HepG2 (cell line): ENCODE results near the gene AASS. TPM values are rescaled to one million over a fixed set of nuclear protein-coding genes. Genes with fewer than 3 reads are reported as not detected.
A peak's percentile ranks its signal among the peaks of the same experiment; 100 is the strongest.

Experiments
- ATAC-seq: fragments of 200-7000 bp; cut with Tn5 transposase; 3 replicates; pipeline ENCODE4 v1.9.1; 2020; ENCODE audit warnings: mild to moderate bottlenecking, moderate library complexity
- BruUV-seq: library from RNA; stranded (reverse); fragments of 400-500 nt; replicated peaks from 2 replicates; lab custom pipeline; 2021; lab: Mats Ljungman, UMichigan
- CTCF ChIA-PET: fragments of 300-600 bp; formaldehyde crosslinking; extraction: SDS; loops from one replicate; lab custom pipeline; 2021; ENCODE audit warnings: low total read pairs, inconsistent platforms, low intra/inter-chr PET ratio; lab: Yijun Ruan, JAX
- POLR2A ChIA-PET: fragments of 350-600 bp; sonication (Branson Sonifier 250); formaldehyde crosslinking; loops from one replicate; lab custom pipeline; 2020; ENCODE audit warnings: antibody characterized with exemption, inconsistent platforms; lab: Yijun Ruan, JAX
- DNase-seq: peaks from one replicate; pipeline ENCODE4 v3.0.0-alpha.2; 2015; ENCODE audit warnings: low spot score
- FAIRE-seq: peaks from 3 replicates; lab custom pipeline; 2011; peaks lifted over from hg19 to GRCh38; lab: Jason Lieb, UNC
- H2AFZ ChIP-seq: one replicate; pipeline ENCODE4 v1.6.1; 2011; ENCODE audit warnings: low read length, inconsistent platforms
- H3K27ac ChIP-seq: fragments of 300-600 bp; 3 replicates; pipeline ENCODE4 v1.8.0; 2011; ENCODE audit warnings: mixed run types, mild to moderate bottlenecking, mixed read lengths, low read length, inconsistent platforms; ENCODE audit not compliant: insufficient read depth; ENCODE audit errors: extremely low read length
- H3K27me3 ChIP-seq, 2 experiments: fragments of 200-600 bp in 1 of 2; 2 replicates in 1 of 2; 3 replicates in 1 of 2; pipeline versions ENCODE4 v1.6.0 to v1.8.0; 2011; ENCODE audit warnings: low read length in 2 of 2, mild to moderate bottlenecking in 2 of 2, moderate library complexity in 2 of 2, inconsistent platforms in 1 of 2; ENCODE audit not compliant: insufficient read depth in 2 of 2, control insufficient read depth in 1 of 2
- H3K36me3 ChIP-seq, 2 experiments: fragments of 200-600 bp in 1 of 2; replicated peaks in 1 of 2; 2 replicates in 1 of 2; 3 replicates in 1 of 2; pipeline versions ENCODE4 v1.5.1 to v1.8.0; 2011; ENCODE audit warnings: low read length in 2 of 2, inconsistent platforms in 1 of 2; ENCODE audit not compliant: insufficient read depth in 2 of 2, control insufficient read depth in 1 of 2
- H3K4me1 ChIP-seq: 2 replicates; pipeline ENCODE4 v1.5.1; 2012; ENCODE audit warnings: low read length, inconsistent platforms; ENCODE audit not compliant: insufficient read depth
- H3K4me2 ChIP-seq: 2 replicates; pipeline ENCODE4 v1.6.0; 2011; ENCODE audit warnings: low read depth, low read length, inconsistent platforms
- H3K4me3 ChIP-seq, 3 experiments: fragments of 200-600 bp in 1 of 3; sonication (generic), shearing (Covaris generic) in 1 of 3; replicated peaks in 1 of 3; 2 replicates each; pipeline ENCODE4 v1.5.1; 2011 to 2016; ENCODE audit warnings: low read length in 3 of 3, inconsistent platforms in 2 of 3, low read depth in 2 of 3, mild to moderate bottlenecking in 2 of 3, control low read depth in 1 of 3, mixed read lengths in 1 of 3; ENCODE audit not compliant: insufficient read depth in 1 of 3
- H3K79me2 ChIP-seq: one replicate; pipeline ENCODE4 v1.6.1; 2011; ENCODE audit warnings: low read length, inconsistent platforms; ENCODE audit not compliant: insufficient read depth
- H3K9ac ChIP-seq: 2 replicates; pipeline ENCODE4 v1.6.0; 2011; ENCODE audit warnings: mild to moderate bottlenecking, low read depth, low read length, inconsistent platforms; ENCODE audit not compliant: insufficient read depth
- H3K9me3 ChIP-seq: 2 replicates; pipeline ENCODE4 v1.5.1; 2012; ENCODE audit warnings: mild to moderate bottlenecking, low read length
- H4K20me1 ChIP-seq: 2 replicates; pipeline ENCODE4 v1.6.0; 2011; ENCODE audit warnings: inconsistent platforms, mild to moderate bottlenecking, low read length, moderate library complexity; ENCODE audit not compliant: insufficient read depth
- ZFY ChIP-seq: sonication (generic); formaldehyde crosslinking; IDR thresholded peaks from 2 replicates; pipeline ENCODE4 v1.4.0; 2020; ENCODE audit warnings: missing genetic modification reagents
- ZNF207 ChIP-seq: fragments of 450-650 bp; IDR thresholded peaks from 2 replicates; pipeline ENCODE4 v1.6.1; 2016; ENCODE audit warnings: antibody characterized with exemption, borderline replicate concordance
- ZNF484 ChIP-seq: sonication (generic); formaldehyde crosslinking; IDR thresholded peaks from 2 replicates; pipeline ENCODE4 v1.5.1; 2020; ENCODE audit warnings: mild to moderate bottlenecking, low read depth, missing genetic modification reagents, borderline replicate concordance
- ZNF749 ChIP-seq: sonication (generic); formaldehyde crosslinking; IDR thresholded peaks from 2 replicates; pipeline ENCODE4 v1.8.0; 2022; ENCODE audit warnings: mild to moderate bottlenecking, missing genetic modification reagents, moderate library complexity, borderline replicate concordance
- ZNF891 ChIP-seq: sonication (generic); formaldehyde crosslinking; IDR thresholded peaks from 2 replicates; pipeline ENCODE4 v1.5.0; 2020; ENCODE audit warnings: mild to moderate bottlenecking, missing genetic modification reagents
- WGBS: methylation state at CpG from one replicate; pipeline ENCODE4 v1.1.6; 2017; ENCODE audit warnings: low lambda C conversion rate; 5-methylcytosine and 5-hydroxymethylcytosine counted together
- in situ Hi-C: cut with HindIII; loops from 2 replicates; pipeline ENCODE4 v1.10.0; 2017; ENCODE audit warnings: low pct_unique_long_range_greater_than_20kb; ENCODE audit not compliant: extremely low pct_ligation_motif_present
- intact Hi-C: fragments of 100-400 bp; cut with micrococcal nuclease; formaldehyde crosslinking; loops from one replicate; pipeline ENCODE4 v1.10.0; 2022; ENCODE audit not compliant: unreplicated experiment
- polyA plus RNA-seq, 8 experiments: library from polyadenylated mRNA; depleted of rRNA in 3 of 8; stranded (reverse) in 7 of 8; unstranded in 1 of 8; fragments of >200 nt; fragmentation: Illumina TruSeq in 4 of 8; extraction: Trizol in 4 of 8; gene quantifications; 2 replicates each; pipeline versions ENCODE4 v1.2.1 to v1.2.3, GENCODE V29; 2011 to 2016; ENCODE audit warnings: low read depth in 4 of 8, missing spikeins in 1 of 8, mixed read lengths in 1 of 8; ENCODE audit not compliant: insufficient read depth in 1 of 8
- total RNA-seq, 5 experiments: library from RNA; depleted of rRNA; stranded (reverse); fragments of >200 nt; fragmentation: Illumina TruSeq; extraction: Trizol; gene quantifications; 2 replicates each; pipeline ENCODE4 v1.2.3, GENCODE V29; 2016; ENCODE audit warnings: low read depth in 1 of 5
- TF ChIP-seq, protein P1 (sequence below): sonication (generic); formaldehyde crosslinking; IDR thresholded peaks from 2 replicates; pipeline ENCODE4 v1.4.0; 2020; ENCODE audit warnings: missing genetic modification reagents
- TF ChIP-seq, protein P2 (sequence below): sonication (generic); formaldehyde crosslinking; IDR thresholded peaks from 2 replicates; pipeline ENCODE4 v1.4.0; 2020; ENCODE audit warnings: missing genetic modification reagents, borderline replicate concordance
- TF ChIP-seq, protein P3 (sequence below): IDR thresholded peaks from 2 replicates; pipeline ENCODE4 v1.6.1; 2016; ENCODE audit warnings: missing biosample characterization, missing genetic modification reagents, low read depth
- TF ChIP-seq, protein P4 (sequence below): sonication (generic); formaldehyde crosslinking; IDR thresholded peaks from 2 replicates; pipeline ENCODE4 v1.4.0; 2020; ENCODE audit warnings: mild to moderate bottlenecking, missing genetic modification reagents

The AASS gene
- total and polyA plus RNA-seq, 2 of the 13 experiments (the other 11 are each of a cell fraction or from before 2014, with no cell fraction given) = 11.6 to 43.9 TPM

DNA sequence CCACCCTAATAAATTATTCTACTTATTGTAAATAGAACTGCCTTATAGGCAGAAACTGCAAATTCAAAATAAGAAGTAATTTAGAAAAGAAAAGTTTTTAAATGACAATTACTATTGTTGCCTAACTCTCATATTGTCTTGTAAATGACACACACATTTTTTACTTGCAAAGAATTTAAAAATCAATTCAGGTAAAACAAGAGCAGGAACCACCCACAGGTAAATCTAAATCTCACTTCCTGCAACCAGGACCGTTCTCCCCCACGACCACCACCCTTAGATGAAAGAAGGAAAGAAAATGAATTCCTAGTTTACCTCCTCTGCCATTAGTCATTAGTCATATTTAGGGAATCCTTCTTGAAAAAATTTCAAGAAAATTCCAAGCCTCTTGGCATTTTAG lies 4.8 kb upstream of the AASS start (continued):
- TF ChIP-seq, protein P1, sequence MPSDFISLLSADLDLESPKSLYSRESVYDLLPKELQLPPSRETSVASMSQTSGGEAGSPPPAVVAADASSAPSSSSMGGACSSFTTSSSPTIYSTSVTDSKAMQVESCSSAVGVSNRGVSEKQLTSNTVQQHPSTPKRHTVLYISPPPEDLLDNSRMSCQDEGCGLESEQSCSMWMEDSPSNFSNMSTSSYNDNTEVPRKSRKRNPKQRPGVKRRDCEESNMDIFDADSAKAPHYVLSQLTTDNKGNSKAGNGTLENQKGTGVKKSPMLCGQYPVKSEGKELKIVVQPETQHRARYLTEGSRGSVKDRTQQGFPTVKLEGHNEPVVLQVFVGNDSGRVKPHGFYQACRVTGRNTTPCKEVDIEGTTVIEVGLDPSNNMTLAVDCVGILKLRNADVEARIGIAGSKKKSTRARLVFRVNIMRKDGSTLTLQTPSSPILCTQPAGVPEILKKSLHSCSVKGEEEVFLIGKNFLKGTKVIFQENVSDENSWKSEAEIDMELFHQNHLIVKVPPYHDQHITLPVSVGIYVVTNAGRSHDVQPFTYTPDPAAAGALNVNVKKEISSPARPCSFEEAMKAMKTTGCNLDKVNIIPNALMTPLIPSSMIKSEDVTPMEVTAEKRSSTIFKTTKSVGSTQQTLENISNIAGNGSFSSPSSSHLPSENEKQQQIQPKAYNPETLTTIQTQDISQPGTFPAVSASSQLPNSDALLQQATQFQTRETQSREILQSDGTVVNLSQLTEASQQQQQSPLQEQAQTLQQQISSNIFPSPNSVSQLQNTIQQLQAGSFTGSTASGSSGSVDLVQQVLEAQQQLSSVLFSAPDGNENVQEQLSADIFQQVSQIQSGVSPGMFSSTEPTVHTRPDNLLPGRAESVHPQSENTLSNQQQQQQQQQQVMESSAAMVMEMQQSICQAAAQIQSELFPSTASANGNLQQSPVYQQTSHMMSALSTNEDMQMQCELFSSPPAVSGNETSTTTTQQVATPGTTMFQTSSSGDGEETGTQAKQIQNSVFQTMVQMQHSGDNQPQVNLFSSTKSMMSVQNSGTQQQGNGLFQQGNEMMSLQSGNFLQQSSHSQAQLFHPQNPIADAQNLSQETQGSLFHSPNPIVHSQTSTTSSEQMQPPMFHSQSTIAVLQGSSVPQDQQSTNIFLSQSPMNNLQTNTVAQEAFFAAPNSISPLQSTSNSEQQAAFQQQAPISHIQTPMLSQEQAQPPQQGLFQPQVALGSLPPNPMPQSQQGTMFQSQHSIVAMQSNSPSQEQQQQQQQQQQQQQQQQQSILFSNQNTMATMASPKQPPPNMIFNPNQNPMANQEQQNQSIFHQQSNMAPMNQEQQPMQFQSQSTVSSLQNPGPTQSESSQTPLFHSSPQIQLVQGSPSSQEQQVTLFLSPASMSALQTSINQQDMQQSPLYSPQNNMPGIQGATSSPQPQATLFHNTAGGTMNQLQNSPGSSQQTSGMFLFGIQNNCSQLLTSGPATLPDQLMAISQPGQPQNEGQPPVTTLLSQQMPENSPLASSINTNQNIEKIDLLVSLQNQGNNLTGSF = no peak

DNA sequence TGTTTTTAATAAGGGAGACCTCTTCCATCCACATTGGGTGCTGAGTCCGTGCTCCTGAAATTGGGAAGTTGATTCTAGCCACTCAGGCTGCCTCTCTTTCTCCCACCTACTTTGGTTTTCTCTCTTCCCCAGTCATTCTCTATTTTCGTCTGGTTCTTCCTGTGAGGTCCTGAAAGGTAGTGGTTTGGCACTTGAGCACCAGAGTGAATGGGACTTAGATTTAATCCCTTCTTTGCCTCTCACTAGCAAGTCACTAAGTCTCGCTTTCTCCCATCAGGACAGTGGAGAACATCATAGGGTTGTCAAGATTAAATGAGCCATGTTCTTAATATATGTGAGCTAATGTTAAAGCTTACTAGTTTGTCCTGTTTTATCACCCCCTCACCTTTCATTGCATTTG lies 4.0 kb upstream of the AASS start:
- no peak for FAIRE-seq
- TF ChIP-seq ZNF207 = no peak
- TF ChIP-seq ZNF891 = no peak
- no peak for TF ChIP-seq ZNF484 (CRISPR knock-in tag)
- no peak for TF ChIP-seq ZNF749 (CRISPR knock-in tag)
- TF ChIP-seq, protein P2, sequence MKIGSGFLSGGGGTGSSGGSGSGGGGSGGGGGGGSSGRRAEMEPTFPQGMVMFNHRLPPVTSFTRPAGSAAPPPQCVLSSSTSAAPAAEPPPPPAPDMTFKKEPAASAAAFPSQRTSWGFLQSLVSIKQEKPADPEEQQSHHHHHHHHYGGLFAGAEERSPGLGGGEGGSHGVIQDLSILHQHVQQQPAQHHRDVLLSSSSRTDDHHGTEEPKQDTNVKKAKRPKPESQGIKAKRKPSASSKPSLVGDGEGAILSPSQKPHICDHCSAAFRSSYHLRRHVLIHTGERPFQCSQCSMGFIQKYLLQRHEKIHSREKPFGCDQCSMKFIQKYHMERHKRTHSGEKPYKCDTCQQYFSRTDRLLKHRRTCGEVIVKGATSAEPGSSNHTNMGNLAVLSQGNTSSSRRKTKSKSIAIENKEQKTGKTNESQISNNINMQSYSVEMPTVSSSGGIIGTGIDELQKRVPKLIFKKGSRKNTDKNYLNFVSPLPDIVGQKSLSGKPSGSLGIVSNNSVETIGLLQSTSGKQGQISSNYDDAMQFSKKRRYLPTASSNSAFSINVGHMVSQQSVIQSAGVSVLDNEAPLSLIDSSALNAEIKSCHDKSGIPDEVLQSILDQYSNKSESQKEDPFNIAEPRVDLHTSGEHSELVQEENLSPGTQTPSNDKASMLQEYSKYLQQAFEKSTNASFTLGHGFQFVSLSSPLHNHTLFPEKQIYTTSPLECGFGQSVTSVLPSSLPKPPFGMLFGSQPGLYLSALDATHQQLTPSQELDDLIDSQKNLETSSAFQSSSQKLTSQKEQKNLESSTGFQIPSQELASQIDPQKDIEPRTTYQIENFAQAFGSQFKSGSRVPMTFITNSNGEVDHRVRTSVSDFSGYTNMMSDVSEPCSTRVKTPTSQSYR (CRISPR knock-in tag) = no peak
- TF ChIP-seq, protein P3, sequence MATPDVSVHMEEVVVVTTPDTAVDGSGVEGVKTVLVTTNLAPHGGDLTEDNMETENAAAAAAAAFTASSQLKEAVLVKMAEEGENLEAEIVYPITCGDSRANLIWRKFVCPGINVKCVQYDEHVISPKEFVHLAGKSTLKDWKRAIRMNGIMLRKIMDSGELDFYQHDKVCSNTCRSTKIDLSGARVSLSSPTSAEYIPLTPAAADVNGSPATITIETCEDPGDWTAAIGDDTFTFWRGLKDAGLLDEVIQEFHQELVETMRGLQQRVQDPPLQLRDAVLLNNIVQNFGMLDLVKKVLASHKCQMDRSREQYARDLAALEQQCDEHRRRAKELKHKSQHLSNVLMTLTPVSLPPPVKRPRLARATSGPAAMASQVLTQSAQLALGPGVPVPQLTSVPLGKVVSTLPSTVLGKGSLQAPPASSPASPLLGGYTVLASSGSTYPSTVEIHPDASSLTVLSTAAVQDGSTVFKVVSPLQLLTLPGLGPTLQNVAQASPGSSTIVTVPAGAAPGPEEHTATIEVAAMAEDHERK (CRISPR knock-in tag) = no peak
- TF ChIP-seq, protein P4, sequence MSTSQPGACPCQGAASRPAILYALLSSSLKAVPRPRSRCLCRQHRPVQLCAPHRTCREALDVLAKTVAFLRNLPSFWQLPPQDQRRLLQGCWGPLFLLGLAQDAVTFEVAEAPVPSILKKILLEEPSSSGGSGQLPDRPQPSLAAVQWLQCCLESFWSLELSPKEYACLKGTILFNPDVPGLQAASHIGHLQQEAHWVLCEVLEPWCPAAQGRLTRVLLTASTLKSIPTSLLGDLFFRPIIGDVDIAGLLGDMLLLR (CRISPR knock-in tag) = no peak
- TF ChIP-seq ZFY (CRISPR knock-in tag) = no peak

More for the DNA sequence above, 4.0 kb upstream of the AASS start:
- Histone ChIP-seq H3K4me1 (peaks cover 7% of the 10 kb centered on the region; the same call in 1 of the 2 replicates), H2AFZ (peak overlapping the region; percentile 15), H3K36me3 (no peaks in the 10 kb centered on the region), H3K9ac (no peak overlapping the region), H3K79me2 (peaks cover under 1% of the 10 kb centered on the region), H3K4me3 (no peak overlapping the region), H4K20me1 (no peaks in the 10 kb centered on the region), H3K27ac (no peak overlapping the region), H3K27me3 (no peaks in the 10 kb centered on the region; a peak in 1 of 5 replicates), H3K4me2 (no peak overlapping the region), H3K9me3 (no peaks in the 10 kb centered on the region)
- no peak for ATAC-seq
- in situ Hi-C loops (no loop called here), intact Hi-C loops (no loop called here)
- ChIA-PET POLR2A (no interaction called here), CTCF (no interaction called here)
- no TSS peak for BruUV-seq
- no peak for DNase-seq
- WGBS = 29% methylated on average over 3 of the region's 3 CpGs
